GM12878 (cell line): Measurements from ENCODE around the gene C3orf20.

Experiments
- CBX3 ChIP-seq: fragments of 200-600 bp; sonication (generic); IDR thresholded peaks from 2 replicates; pipeline ENCODE4 v1.6.1; 2016; ENCODE audit warnings: low read depth, borderline replicate concordance
- CEBPB ChIP-seq, 2 experiments: fragments of 150-350 bp in 1 of 2; IDR thresholded peaks; 2 replicates each; pipeline ENCODE4 v1.6.1; 2012 to 2014; ENCODE audit warnings: low read depth in 2 of 2, low read length in 2 of 2, borderline replicate concordance in 1 of 2, inconsistent platforms in 1 of 2
- EGR1 ChIP-seq, 2 experiments: IDR thresholded peaks; 1 replicate in 1 of 2; 2 replicates in 1 of 2; pipeline ENCODE4 v1.6.1; 2011 to 2012; ENCODE audit warnings: low read depth in 2 of 2, low read length in 2 of 2, borderline replicate concordance in 1 of 2, mild to moderate bottlenecking in 1 of 2, moderate library complexity in 1 of 2
- SP1 ChIP-seq: IDR thresholded peaks from one replicate; pipeline ENCODE4 v1.6.1; 2011; ENCODE audit warnings: low read depth, low read length
- ZBTB40 ChIP-seq: fragments of 450-650 bp; IDR thresholded peaks from 2 replicates; pipeline ENCODE4 v1.6.1; 2016; ENCODE audit warnings: mild to moderate bottlenecking, moderate library complexity, borderline replicate concordance

DNA sequence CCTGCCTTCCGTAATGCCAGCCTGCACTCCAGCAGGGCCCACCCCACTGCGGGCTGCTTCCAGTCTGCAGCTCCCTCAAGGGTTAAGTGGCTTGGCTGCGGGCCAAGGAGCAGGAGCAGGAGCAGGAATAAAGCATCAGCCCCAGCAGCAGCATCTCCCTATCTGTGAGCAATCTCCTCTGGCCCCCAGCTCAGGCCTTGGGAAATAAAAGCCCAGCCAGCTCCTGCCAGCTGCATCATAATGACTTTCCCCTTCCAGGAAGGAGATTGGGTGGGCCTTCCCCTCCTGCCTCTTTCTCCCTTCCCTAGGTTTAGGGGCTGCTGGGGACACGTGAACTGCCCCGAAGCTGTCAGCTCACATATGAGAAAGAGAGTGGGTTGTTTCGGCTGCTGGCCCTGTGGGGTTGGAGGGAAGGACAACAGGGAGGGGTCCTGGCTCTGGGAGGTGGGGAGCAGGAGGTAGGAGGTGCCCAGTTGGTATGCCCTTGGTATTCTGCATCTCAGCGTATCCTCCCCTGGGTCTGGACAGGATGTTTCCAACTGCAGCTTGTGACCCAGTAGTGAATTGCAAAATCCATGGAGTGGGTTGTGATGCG, 109.2 kb downstream of the C3orf20 start:
- no peak for TF ChIP-seq CEBPB (IDR thresholded peaks at IDR 0.05; ENCODE audit: borderline replicate concordance in 1 of 2, low read depth in 2 of 2, low read length in 2 of 2)
- TF ChIP-seq CBX3 = no peak
- TF ChIP-seq EGR1 (IDR thresholded peaks at IDR 0.05; ENCODE audit: borderline replicate concordance in 1 of 2, low read depth in 2 of 2, low read length in 2 of 2) = no peak
- no peak for TF ChIP-seq ZBTB40
- TF ChIP-seq SP1 = no peak
